Forelimb muscle (tissue), 1 donor: ENCODE measurements around the gene ZNF593OS. TPM values are rescaled to one million over a fixed set of nuclear protein-coding genes. Genes with fewer than 3 reads are reported as not detected.

Source experiments
- DNase-seq: peaks from one replicate; pipeline ENCODE4 v3.0.0-alpha.2; 2013; ENCODE audit warnings: low read depth
- polyA plus RNA-seq: library from polyadenylated mRNA; unstranded; fragments of 120-200 nt; gene quantifications from one replicate; pipeline ENCODE4 v1.2.1, GENCODE V29; 2013; ENCODE audit not compliant: insufficient read length

Gene ZNF593OS
- polyA plus RNA-seq, 1 donor: 1.5 TPM

DNA sequence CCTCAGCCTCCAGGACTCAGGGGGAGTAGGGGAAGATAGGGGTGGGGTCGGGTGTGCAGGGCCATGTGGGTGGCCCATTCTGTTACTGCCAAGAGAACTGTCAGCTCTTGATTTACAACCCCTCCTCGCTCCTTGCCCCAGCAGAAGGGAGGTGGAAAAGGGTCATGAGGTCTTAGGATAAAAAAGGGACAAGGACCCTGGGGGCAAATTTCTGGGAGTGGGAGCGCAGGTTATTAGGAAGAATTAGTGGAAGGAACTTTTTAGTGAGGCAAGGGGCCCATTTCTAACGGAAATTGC lies 11.9 kb downstream of the ZNF593OS start:
- DNase-seq: no peak

DNA sequence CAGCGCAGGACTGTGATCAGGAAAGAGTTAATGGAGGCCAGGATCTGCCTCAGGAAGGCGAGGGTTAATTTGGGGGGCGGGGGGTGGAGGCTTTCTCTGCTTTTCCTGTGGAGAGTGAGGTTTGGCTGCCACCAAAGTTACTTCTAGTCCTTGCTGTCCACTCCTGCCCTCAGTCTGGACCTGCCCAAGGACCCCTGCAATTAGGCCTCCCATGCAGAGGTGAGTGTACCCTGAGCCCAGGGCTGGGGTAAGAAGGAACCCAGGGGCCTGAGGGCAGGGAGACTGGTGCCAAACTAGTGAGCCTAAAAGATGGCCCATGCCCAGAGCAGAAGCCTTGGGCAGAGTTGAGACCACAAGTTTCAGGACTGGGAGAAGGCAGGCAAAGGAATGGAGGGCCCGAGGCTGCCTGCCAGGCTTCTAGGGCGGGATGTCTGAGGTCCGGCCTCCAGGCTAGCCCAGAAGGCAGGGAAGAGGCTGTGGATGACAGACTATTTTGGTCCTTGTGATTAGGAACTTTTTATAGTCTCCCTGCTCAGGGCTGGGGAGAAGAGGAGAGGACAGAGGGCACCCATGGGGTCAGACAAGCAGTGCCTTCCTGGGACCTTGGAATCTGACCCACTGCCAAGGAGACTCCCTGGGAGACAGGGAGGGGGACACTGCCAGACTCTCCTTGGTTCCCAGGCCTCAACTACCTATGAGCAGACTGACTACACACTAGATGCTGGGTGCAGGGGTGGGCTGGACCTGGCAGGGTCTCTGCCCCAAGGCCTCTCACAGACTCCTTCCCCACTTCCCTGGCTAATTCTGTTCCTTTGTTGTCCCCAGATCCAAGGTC lies 12.5 kb downstream of the ZNF593OS start, which contains the start of gene FAM110D:
TSS of gene FAM110D (plus strand) at position 172 of the 835 bp plus-strand sequence. CDS start 2,213 bp downstream, outside the sequence.
- no peak for DNase-seq

DNA sequence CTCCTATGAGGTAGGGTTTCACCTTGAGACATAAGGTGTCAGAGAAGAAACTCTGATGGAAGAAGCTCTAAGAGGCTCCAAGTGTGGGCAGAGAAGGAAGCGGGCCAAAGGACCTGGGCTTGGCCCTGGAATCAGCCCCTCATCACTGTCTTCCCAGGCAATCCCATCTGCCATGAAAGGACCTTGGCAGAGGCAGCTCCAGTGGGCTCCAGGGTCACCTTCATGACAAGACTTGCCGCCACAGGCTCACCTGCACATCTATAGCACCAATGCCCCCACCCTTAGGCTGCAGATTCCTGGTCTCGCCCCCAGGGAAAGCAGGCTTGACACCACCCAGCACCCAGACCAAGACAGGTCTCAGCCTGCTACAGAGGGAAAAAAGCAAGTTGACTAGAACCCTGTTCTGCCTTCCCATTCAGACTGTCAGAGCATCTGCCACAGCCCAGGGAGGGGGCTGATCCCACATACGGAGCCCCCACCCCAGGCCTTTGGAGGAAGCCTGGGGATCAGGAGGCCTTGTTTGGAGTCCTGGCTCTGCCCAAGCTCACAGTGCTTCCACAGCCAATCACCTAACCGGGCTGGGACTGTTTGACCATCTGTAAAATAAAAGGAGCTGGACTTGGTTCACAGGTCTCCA lies 13.2 kb downstream of the ZNF593OS start:
- no peak for DNase-seq

DNA sequence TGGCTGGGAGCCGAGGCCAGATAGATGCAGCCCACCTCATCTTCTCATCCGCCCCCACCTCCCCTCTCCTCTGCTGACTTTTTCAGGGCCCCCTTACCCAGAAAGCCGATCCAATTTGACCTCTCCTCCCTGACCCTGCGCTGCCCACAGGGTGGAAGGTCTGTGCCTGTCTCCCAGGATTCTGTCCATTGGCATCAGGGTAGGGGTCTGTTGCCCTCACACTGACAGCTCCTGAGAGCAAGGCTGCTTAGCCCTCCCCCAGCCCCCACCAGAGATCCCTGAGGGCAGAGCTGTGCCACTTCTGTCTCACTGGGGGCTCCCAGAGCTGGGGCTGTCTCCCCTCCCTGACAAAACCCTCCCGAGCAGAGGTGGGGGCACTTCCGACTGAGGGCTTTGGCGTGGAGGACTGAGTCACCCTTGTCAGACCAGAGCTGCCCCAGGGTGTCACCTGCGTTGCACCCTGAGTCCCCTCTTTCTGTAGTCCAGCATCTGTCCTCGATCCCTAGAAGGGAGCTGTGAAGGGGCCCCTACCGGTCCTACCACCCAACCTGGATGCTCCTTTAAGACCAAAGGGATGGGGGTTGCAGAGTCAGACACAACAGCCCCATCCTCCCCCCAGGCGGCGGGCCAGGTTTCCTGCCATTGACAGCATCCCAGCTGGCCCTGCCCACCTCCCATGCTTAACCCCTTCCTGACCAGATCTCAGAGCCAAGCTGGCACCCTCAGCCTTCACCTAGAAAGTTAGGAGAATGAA lies 15.2 kb downstream of the ZNF593OS start:
- no peak for DNase-seq

DNA sequence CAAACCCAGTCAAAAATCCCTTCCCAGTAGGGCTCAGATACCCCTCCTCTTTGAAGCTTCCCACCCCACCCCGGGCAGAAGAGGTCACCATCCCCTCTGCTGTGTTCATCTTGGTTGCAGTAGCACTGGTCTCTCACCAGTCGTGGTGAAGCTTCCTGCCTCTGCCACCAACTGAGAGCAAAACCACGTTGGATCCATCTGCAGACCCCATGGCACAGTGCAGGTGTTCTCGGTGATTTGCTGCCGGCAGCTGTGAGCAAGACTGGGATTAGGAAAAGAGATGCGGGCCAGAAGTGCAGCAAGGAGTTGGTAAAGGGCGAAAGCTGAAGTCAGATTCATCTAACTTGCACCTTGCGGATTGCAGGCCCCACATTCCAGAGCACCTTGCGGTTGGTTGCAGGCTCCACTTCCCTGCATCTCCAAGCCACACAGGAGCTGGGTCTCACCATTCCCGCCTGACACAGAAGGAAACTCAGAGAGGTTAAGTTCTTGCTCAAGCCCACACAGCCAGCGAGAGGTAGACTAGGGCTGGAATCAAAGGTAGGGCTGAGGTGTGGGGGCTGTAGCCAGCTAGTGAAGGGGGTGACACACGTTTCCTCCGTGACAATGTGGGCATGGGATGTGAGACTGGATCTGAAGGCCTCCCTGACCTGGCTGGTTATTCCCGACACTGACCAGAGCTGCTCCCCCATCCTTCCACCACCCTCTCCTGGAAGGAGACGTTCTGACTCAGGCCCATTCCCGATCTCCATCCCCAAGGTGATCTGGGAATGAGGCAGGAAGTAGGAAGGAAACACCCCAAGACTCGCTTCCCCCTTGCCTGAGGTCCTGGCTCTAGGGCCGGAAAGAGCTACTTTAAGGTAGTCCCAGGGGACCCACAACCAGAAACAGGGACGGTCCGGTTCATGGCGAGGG lies 16.0 kb downstream of the ZNF593OS start:
- DNase-seq: no peak

DNA sequence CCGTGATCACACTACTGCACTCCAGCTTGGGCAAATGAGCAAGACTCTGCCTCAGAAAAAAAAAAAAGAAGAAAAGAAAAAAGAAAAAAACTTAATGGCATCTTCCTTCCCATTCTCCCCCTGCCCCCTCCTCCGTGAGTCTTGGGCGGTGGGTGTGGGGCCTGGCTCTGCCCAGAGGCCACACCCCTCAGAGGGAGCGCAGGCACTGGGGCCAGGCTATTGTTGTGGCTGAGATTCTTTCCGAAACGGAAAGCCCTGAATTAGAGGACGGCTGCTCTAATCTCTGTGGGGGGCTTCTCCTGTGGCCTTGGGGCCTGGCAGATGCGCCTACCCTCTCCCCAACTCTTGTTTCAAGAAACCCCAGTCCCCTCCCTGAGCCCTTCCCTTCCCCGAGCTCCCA lies 16.9 kb downstream of the ZNF593OS start:
- no peak for DNase-seq

DNA sequence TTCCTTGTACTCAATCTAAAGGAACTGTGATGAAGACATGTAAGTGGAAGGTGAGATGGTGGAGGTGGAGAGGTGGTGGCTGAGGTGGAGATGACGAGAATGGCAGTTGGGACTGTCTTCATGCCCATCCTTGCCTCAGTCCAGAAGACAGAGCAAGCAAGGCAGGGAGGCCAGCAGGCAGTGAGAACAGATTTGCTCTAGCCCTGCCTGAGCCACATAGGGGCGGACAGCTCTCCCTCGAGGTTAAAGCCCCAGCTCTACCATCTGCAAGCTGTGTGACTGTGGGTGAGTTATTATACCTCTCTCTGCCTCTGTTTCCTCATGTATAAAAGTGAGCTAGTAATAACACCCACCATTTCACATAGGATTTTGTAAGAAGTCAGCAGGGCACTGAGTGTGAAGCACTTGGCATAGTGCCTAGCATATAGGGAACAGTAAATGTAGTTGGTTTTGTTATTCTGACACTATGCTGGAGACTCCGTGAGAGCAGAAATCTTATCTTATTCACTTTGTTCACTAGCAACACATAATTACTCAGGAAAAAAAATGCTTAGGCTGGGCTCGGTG lies 17.6 kb downstream of the ZNF593OS start:
- no peak for DNase-seq

DNA sequence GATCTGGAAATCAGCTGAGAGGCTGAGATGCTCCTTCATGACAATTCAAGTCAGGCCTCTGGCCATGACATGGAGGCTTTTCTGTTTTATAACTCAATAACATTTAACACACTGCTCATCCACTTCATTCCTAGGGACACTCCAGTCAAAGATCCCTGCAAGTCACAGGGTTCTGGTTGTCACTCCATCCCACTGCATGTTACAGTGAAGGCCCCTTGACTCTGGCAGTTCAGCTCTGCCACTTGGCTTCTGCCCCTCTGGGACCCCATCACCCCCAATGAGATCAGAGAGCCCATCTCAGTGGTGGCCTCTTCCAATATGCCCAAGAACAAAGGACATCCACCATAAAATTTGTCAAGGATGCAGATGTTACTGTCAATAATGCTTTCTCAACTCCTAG lies 22.7 kb downstream of the ZNF593OS start:
- DNase-seq: no peak

DNA sequence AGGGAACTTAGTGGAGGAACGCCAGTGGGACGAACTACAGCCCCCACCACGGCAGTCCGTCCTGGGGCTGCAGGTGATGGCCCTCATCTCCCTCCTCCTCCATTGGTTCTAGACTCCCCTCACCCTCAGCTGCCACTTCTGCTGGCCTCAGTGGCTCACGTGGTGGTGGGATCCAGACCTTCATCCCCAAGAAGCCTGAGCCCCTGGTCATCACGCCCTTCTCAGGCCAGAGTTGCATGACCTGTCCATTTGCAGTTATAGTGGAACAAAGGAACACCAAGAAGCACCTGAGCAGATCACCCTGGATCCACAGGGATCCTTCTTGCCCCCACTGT lies 25.7 kb downstream of the ZNF593OS start:
- no peak for DNase-seq

DNA sequence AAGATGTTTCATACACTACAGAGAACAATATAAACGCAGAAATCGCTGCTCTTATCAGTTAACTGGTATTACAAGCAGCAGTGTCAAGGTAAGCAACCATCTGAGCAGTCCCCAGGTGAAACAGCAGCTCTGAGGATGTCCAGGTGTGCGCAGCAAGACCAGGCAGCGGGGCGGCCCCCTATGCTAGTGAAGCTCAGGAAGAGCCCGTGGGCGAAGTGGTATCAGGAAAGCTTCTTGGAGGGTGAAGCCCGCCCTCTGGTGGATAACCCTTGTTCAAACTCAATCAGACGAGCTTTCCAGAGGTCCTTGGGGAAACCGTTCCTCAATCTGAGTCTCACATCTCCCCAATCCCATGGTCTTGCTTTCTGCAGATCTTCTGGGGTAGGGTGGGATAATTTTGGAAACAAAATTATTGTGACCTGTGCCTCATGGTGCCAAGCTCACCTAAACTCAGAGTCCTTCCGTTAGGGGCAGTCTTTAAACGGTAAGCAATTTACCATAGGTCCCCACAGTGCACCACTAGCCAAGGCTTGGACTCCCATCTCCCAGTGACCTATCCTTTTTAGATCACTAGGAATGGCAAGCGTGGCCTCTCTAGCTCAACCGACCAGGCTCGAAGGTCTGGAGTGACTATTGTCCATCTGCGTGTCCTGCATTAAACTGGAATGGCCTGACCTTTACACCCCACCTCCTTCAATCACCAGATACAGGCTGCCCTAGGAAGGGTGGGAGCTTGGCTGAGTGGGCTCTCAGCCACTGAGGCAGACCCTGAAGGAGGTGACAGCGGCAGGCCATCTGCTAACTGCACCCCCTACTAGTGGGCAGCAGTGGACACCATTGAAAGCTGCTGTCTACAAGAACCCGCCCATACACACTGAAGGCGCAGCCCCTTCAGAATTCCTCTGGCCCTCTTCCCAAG lies 26.3 kb downstream of the ZNF593OS start:
- DNase-seq: peak; percentile 57

DNA sequence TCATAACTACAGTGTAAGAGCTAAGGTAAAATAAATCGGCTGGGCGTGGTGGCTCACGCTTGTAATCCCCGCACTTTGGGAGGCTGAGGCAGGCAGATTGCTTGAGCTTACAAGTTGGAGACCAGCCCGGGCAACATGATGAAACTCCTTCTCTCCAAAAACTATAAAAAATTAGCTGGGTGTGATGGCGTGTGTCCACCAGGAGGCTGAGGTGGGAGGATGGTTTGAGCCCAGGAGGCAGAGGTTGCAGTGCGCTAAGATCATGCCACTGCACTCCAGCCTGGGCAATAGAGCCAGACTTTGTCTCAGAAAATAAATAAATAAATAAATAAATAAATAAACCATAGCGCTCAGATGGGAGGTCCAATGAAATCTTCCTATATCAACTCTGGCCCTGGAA lies 29.5 kb downstream of the ZNF593OS start:
- DNase-seq: no peak

DNA sequence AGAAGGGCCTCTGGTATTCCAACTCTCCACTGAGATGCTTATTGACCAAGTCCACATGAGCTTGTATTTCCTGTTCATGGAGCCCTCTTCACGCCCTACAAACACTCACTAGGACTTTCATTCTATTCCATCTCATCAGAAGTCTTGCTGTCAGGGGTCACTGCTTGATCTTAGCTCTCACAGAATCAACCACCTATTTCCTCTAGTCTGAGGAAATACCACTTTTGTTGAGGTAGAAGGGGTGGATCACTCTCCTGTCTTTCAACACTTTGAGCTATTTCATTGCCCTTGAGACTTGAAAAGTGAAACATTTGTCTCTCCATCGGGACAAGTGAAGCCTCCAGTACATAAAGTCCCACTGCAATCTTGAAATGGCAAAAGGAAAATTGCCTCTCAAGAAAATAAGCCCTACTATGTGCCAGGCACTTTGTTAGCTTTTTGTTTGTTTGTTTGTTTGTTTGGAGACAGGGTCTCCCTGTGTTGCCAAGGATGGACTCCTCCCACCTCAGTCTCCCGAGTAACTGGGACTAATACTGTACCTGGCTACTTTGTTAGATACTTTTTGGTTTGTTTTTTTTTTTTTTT lies 32.6 kb downstream of the ZNF593OS start:
- DNase-seq: no peak

DNA sequence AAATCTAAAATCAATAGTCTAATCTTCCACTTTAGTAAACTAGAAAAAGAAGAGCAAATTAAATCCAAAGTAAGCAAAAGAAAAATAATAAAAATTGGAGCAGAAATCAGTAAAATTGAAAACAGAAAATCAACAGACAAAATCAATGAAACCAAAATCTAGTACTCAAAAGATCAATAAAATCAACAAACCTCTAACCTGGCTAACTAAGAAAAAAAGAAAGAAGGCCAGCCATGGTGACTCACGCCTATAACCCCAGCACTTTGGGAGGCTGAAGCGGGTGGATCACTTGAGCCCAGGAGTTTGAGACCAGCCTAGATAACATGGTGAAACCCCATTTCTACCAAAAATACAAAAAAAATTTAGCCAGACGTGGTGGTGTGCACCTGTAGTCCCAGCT lies 37.2 kb downstream of the ZNF593OS start:
- no peak for DNase-seq

DNA sequence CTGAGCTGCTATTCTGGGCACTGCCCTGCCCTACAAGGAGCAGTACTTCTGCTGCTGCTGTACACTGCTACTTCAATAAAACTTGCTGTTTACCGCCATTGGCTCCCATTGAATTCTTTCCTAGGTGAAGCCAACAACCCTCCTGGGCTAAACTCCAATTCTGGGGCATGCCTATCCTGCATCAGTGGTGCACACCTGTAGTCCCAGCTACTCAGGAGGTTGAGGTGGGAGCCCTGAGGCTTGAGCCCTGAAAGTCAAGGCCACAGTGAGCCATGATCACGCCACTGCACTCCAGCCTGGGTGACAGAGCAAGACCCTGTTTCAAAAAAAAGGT lies 38.8 kb downstream of the ZNF593OS start:
- DNase-seq: no peak

DNA sequence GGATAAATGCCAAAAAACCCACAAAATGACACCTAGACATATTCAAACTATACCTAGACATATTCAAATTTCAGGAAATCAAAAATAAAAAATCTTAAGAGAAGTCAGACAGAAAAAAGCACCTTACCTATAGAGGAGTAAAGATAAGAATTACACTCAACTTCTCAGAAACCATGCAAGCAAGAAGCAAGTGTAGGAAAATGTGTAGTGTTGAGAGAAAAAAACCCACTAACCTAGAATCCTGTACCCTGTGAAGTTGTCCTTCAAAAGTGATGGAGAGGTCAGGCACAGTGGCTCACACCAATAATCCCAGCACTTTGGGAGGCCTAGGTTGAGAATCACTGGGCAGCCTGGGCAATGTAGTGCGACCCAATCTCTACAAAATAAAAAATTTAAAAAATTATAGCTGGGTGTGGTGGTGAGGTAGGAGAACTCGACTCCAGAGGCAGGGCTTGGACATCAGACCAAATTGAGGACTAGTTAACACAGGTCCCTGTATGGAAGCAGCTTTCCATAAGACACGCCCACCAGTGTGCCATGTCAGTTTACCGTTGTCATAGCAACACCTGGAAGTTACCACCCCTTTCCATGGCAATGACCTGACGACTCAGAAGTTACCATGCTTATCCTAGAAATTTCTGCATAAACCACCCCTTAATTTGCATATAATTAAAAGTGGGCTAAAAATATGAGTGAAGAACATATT lies 39.4 kb downstream of the ZNF593OS start:
- DNase-seq: no peak

DNA sequence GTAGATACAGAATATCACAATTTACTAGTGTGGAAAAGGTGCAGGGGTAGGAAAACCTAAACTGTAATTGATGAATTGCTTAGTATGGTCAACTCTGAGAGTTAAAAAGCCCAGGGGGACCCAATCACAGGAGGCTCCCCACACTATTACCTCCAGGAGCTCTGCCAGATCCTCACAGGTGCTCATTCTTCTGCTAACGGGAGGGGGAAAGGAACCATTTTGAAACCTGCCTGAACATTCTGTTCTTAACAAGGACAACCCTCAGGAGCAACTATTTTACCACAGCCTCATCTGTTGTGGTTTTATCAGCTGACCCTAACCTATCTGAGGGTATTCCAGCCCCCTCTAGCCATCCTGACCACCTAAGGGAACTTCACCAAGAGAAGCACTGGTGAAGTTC lies 40.9 kb downstream of the ZNF593OS start:
- DNase-seq: no peak

DNA sequence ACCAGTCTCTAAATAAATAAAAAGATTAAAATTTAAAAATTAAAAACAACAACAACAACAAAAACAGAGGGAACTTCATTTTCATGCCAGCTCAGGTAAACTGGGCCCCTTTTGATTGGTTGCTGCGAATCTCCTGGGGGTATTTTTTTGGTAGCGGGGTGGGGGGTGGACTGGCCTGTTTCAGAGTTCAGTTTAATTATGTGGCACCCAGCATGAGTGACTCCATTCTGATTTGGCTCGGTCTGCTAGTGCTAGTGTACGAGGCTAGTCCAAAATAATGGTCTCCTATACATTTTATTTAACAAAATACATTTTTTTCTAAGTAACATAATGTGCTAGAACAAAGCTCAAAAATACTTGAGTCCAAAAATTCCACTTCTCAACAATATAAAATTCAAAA lies 41.9 kb downstream of the ZNF593OS start:
- DNase-seq: no peak

DNA sequence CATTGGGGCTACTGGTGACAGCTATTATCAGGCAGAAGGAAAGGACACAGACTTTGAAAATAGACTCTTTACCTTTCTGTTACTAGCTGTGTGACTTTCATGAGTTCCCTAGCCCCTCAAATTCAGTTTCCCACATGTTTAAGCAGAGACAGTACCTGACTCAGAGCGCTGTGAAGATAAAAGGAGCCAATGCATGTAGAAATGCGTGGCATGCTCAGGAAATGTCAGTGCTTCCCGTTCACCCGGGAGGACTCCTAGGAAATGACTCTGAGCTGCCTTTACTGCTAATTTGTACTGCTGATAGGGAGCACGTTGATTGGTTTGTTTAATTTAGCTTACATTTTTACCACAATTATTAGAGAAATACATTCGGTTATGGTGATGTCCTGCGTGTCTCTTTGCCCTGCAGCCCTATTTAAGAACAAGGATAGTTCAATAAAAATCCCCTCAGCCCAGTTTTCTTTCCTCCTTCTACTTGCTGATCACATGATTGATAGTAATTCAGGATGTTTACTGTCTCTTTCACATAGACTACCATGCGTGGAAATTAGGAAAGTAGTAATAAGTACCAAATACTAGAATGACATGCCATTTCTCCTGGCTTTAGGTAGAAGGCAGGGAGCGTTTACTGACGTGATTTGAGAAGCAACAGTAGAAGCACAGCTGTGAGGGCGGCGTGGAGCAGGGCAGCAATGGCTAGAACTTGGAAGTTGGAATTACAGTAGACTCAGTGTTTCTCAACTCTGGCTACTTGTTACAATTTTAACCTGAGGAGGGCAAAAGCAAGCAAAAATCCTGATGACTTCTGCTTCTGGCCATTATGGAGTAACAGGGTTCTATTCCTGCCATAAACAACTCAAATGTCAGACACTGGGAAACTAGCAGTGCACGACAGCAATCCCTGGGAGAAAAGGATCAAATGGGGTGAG lies 44.1 kb downstream of the ZNF593OS start:
- DNase-seq: no peak
